Activated naive CD8-positive, alpha-beta T cell treated with anti-CD3 and anti-CD28 coated beads, Interleukin-2, amount 10 ng/mL, durations not matched to agents 7 days and 5 days (primary cell): ENCODE results near the gene STK38. TPM values are rescaled to one million over a fixed set of nuclear protein-coding genes. Genes with fewer than 3 reads are reported as not detected.
A peak's percentile ranks its signal among the peaks of the same experiment; 100 is the strongest.
"Not testable (repeated sequence)": the region's sequence is repeated elsewhere in the genome, so short reads cannot be mapped to it uniquely, and the experiment has no call there.

ENCODE experiments used
- ATAC-seq: fragments of 150-1000 bp; cut with Tn5 transposase; one replicate; pipeline ENCODE4 v1.10.0; 2021; ENCODE audit warnings: low read depth, moderate library complexity
- POLR2A ChIA-PET: fragments of 350-600 bp; sonication (Branson Sonifier 250); formaldehyde crosslinking; loops from one replicate; lab custom pipeline; 2021; ENCODE audit warnings: antibody characterized with exemption; lab: Charles Lee
- DNase-seq: peaks from one replicate; pipeline ENCODE4 v3.0.0; 2021
- H3K27ac Mint-ChIP-seq: one replicate; pipeline ENCODE4 v1.8.0; 2022; ENCODE audit warnings: mild to moderate bottlenecking, mixed read lengths
- H3K27me3 Mint-ChIP-seq: one replicate; pipeline ENCODE4 v1.8.0; 2022; ENCODE audit warnings: mild to moderate bottlenecking, moderate library complexity, mixed read lengths
- H3K36me3 Mint-ChIP-seq: one replicate; pipeline ENCODE4 v1.8.0; 2021; ENCODE audit warnings: mild to moderate bottlenecking, mixed read lengths
- H3K4me1 Mint-ChIP-seq: one replicate; pipeline ENCODE4 v1.8.0; 2021; ENCODE audit warnings: mixed read lengths
- H3K4me3 Mint-ChIP-seq: one replicate; pipeline ENCODE4 v1.8.0; 2022; ENCODE audit warnings: mild to moderate bottlenecking, moderate library complexity, mixed read lengths
- H3K9me3 Mint-ChIP-seq: one replicate; pipeline ENCODE4 v1.8.0; 2021; ENCODE audit warnings: mixed read lengths
- total RNA-seq, 2 experiments: library from RNA; stranded (reverse); gene quantifications; one replicate each; pipeline ENCODE4 v1.2.3, GENCODE V29; 2021

Gene STK38
- total RNA-seq, 2 experiments from 2014 or later: 86.5 to 95.3 TPM

- DNase-seq, H3K9me3 Mint-ChIP-seq, H3K27ac Mint-ChIP-seq, H3K27me3 Mint-ChIP-seq, ATAC-seq, H3K4me1 Mint-ChIP-seq, H3K4me3 Mint-ChIP-seq: not testable (repeated sequence)
- H3K36me3 Mint-ChIP-seq: peaks cover 29% of the 10 kb centered on the region
- POLR2A ChIA-PET: interaction anchor here (0.6 kb wide), 1 partner anchor 10 kb away, joined by 5 read pairs; no protein-coding TSS in a partner anchor
These were observed 94.4 kb downstream of the STK38 start for GRCh38 chr6:36452897-36453296.

DNA sequence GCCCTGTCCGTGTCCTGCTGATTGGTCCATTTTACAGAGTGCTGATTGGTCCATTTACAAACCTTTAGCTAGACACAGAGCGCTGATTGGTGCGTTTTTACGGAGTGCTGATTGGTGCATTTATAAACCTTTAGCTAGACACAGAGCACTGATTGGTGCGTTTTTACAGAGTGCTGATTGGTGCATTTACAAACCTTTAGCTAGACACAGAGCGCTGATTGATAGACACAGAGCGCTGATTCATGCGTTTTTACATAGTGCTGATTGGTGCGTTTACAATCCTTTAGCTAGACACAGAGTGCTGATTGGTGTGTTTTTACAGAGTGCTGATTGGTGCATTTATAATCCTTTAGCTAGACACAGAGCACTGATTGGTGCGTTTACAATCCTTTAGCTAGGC is 98.1 kb downstream of the STK38 start:
- H3K9me3 Mint-ChIP-seq, H3K27ac Mint-ChIP-seq, H3K4me3 Mint-ChIP-seq, H3K27me3 Mint-ChIP-seq, ATAC-seq, DNase-seq: not testable (repeated sequence)
- POLR2A ChIA-PET: interaction anchor here (0.6 kb wide), 1 partner anchor 56 kb away, joined by 8 read pairs; no protein-coding TSS in a partner anchor
- Mint-ChIP-seq H3K36me3 (peaks cover 35% of the 10 kb centered on the region), H3K4me1 (peaks cover 22% of the 10 kb centered on the region)

DNA sequence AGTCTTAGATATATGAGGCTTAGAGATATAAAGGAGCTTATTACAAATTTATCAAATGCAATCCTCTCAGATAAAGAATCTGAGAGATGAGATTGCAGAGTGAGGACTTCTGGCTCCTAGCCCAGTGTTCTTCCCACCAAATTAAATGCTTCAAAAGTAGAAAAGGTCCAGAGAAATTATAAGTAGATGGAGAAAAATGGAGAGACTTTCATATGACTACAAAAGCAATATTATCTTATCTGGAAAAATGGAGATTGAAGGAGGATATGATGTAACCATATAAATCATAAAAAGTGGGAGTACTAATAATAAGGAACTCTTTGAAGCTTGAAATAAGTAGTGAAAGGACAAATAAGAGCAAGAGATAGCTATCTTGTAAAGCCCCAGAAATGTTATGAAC is 101.7 kb downstream of the STK38 start:
- peaks cover 36% of the 10 kb centered on the region for H3K4me1 Mint-ChIP-seq
- POLR2A ChIA-PET: interaction anchor here (0.8 kb wide), 1 partner anchor 15 kb away, joined by 5 read pairs; no protein-coding TSS in a partner anchor

GRCh38 chr6:36444470-36444869 is 102.8 kb downstream of the STK38 start:
- Mint-ChIP-seq H3K27me3 (no peaks in the 10 kb centered on the region), H3K9me3 (peaks cover 7% of the 10 kb centered on the region), H3K4me3 (peak overlapping the region; percentile 97), H3K36me3 (peaks cover 25% of the 10 kb centered on the region), H3K4me1 (peaks cover 33% of the 10 kb centered on the region), H3K27ac (peak overlapping the region; percentile 96)
- DNase-seq (no peak), ATAC-seq (no peak)
- POLR2A ChIA-PET: interaction anchor here (1.4 to 2.1 kb wide), 3 partner anchors 21 to 152 kb away, joined by 3 to 9 read pairs (median 5); no protein-coding TSS in a partner anchor

More for the DNA sequence above, 101.7 kb downstream of the STK38 start:
- Mint-ChIP-seq H3K4me3 (peak overlapping the region; percentile 21), H3K27me3 (no peaks in the 10 kb centered on the region), H3K36me3 (peaks cover 28% of the 10 kb centered on the region), H3K9me3 (peaks cover 7% of the 10 kb centered on the region), H3K27ac (no peak overlapping the region)
- ATAC-seq (no peak), DNase-seq (no peak)

Other genes with a start within 250 kb of the STK38 start
- not detected for gene BNIP5, start 210.6 kb downstream of the STK38 start, total RNA-seq
- 1 to 10 TPM; 8.7 to 9.8 TPM for gene ETV7, start 159.8 kb downstream of the STK38 start, total RNA-seq
- under 1 TPM; 0.22 to 0.37 TPM for gene PXT1, start 104.6 kb downstream of the STK38 start, total RNA-seq
- 10 to 100 TPM; 45.7 to 50.0 TPM for gene KCTD20, start 104.5 kb downstream of the STK38 start, total RNA-seq
- gene SRSF3, start 46.9 kb upstream of the STK38 start, total RNA-seq: 100 to 1,000 TPM; 389 to 396 TPM
- 10 to 100 TPM; 25.1 to 25.9 TPM for gene CDKN1A, start 131.2 kb upstream of the STK38 start, total RNA-seq
- gene RAB44, start 150.3 kb upstream of the STK38 start, total RNA-seq: not detected